Chondrocyte (in vitro differentiated cells): Measurements from ENCODE around the gene WDPCP. TPM values are rescaled to one million over a fixed set of nuclear protein-coding genes. Genes with fewer than 3 reads are reported as not detected.

Experiments
- DNase-seq: peaks from one replicate; pipeline ENCODE4 v3.0.0; 2021; ENCODE audit warnings: mixed read lengths, low spot score
- H3K27ac Mint-ChIP-seq: one replicate; pipeline ENCODE4 v1.8.0; 2021; ENCODE audit warnings: mild to moderate bottlenecking, moderate library complexity, mixed read lengths; ENCODE audit not compliant: unreplicated experiment
- H3K27me3 Mint-ChIP-seq: 2 replicates; pipeline ENCODE4 v1.8.0; 2021; ENCODE audit warnings: low read depth, mixed read lengths
- H3K36me3 Mint-ChIP-seq: 2 replicates; pipeline ENCODE4 v1.8.0; 2021; ENCODE audit warnings: low read depth, mixed read lengths
- H3K4me1 Mint-ChIP-seq: 2 replicates; pipeline ENCODE4 v1.8.0; 2021; ENCODE audit warnings: low read depth, mild to moderate bottlenecking, mixed read lengths
- H3K4me3 Mint-ChIP-seq: one replicate; pipeline ENCODE4 v1.8.0; 2021; ENCODE audit warnings: mild to moderate bottlenecking, moderate library complexity, mixed read lengths; ENCODE audit not compliant: unreplicated experiment
- H3K9me3 Mint-ChIP-seq: 2 replicates; pipeline ENCODE4 v1.8.0; 2021; ENCODE audit warnings: low read depth, mixed read lengths
- total RNA-seq: library from RNA; stranded (reverse); gene quantifications from 3 replicates; pipeline ENCODE4 v1.2.1, GENCODE V29; 2021
- TF ChIP-seq, protein P1 (sequence below): fragments of 200-600 bp; sonication (generic); IDR thresholded peaks from 2 replicates; pipeline ENCODE4 v1.5.0; 2021; ENCODE audit warnings: antibody characterized with exemption, mild to moderate bottlenecking, moderate library complexity

WDPCP gene
- total RNA-seq, 1 donor from 2014 or later = 8.6 TPM

DNA sequence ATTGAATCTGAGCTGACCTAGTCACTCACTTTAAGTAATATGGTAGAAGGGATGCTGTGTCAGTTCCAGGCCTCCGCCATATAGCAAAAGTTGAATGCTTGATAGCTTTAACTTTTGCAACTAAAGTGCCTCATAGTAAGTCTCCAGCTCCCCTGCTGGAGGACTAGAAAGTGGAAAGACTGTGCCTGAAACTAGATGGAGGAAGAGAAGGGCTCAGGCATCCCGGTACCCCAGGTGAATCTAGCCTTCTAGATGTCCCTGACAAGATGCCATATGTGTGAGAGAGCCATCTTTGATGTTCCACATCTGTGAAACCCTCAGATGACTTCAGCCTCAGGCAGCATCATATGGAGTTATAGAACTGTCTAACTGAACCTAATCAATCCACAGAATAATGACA is 516.6 kb downstream of the WDPCP start:
- H3K27me3 Mint-ChIP-seq = peaks cover 49% of the 10 kb centered on the region
- no peaks in the 10 kb centered on the region for H3K36me3 Mint-ChIP-seq

More for the DNA sequence above, 516.6 kb downstream of the WDPCP start:
- DNase-seq = no peak
- Mint-ChIP-seq H3K9me3 (no peaks in the 10 kb centered on the region), H3K27ac (no peak overlapping the region), H3K4me1 (no peaks in the 10 kb centered on the region), H3K4me3 (no peak overlapping the region)
- TF ChIP-seq, protein P1, sequence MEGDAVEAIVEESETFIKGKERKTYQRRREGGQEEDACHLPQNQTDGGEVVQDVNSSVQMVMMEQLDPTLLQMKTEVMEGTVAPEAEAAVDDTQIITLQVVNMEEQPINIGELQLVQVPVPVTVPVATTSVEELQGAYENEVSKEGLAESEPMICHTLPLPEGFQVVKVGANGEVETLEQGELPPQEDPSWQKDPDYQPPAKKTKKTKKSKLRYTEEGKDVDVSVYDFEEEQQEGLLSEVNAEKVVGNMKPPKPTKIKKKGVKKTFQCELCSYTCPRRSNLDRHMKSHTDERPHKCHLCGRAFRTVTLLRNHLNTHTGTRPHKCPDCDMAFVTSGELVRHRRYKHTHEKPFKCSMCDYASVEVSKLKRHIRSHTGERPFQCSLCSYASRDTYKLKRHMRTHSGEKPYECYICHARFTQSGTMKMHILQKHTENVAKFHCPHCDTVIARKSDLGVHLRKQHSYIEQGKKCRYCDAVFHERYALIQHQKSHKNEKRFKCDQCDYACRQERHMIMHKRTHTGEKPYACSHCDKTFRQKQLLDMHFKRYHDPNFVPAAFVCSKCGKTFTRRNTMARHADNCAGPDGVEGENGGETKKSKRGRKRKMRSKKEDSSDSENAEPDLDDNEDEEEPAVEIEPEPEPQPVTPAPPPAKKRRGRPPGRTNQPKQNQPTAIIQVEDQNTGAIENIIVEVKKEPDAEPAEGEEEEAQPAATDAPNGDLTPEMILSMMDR = no peak

Other genes starting within 250 kb of the WDPCP start
- 93.9 to 114 TPM (median 103 TPM) in 3 replicates for gene MDH1, start 486 bp upstream of the WDPCP start, total RNA-seq